HEK293T (cell line): ENCODE measurements around the gene NOTCH1.

ENCODE experiments used
- ARNT ChIP-seq: fragments of 450-650 bp; IDR thresholded peaks from 2 replicates; pipeline ENCODE4 v1.6.1; 2017; ENCODE audit warnings: mild to moderate bottlenecking
- BHLHE40 ChIP-seq: fragments of 450-650 bp; IDR thresholded peaks from 2 replicates; pipeline ENCODE4 v1.6.1; 2016; ENCODE audit warnings: mild to moderate bottlenecking, moderate library complexity, borderline replicate concordance
- CTBP1 ChIP-seq: fragments of 450-650 bp; IDR thresholded peaks from 2 replicates; pipeline ENCODE4 v1.6.1; 2016; ENCODE audit warnings: borderline replicate concordance
- ELF4 ChIP-seq: fragments of 450-650 bp; IDR thresholded peaks from 2 replicates; pipeline ENCODE4 v1.6.1; 2017; ENCODE audit warnings: antibody characterized with exemption
- FOXK2 ChIP-seq: fragments of 450-650 bp; IDR thresholded peaks from 2 replicates; pipeline ENCODE4 v1.6.1; 2016; ENCODE audit warnings: mild to moderate bottlenecking
- FOXM1 ChIP-seq: fragments of 450-650 bp; IDR thresholded peaks from 2 replicates; pipeline ENCODE4 v1.6.1; 2017; ENCODE audit warnings: mild to moderate bottlenecking, borderline replicate concordance
- HDGF ChIP-seq: fragments of 450-650 bp; IDR thresholded peaks from 2 replicates; pipeline ENCODE4 v1.6.1; 2017; ENCODE audit warnings: antibody characterized with exemption, borderline replicate concordance
- L3MBTL2 ChIP-seq: fragments of 450-650 bp; conservative IDR thresholded peaks from 2 replicates; pipeline ENCODE4 v1.6.1; 2016; ENCODE audit warnings: mild to moderate bottlenecking
- LEF1 ChIP-seq: fragments of 450-650 bp; IDR thresholded peaks from 2 replicates; pipeline ENCODE4 v1.6.1; 2017; ENCODE audit warnings: mild to moderate bottlenecking, borderline replicate concordance
- SP1 ChIP-seq: fragments of 450-650 bp; IDR thresholded peaks from 2 replicates; pipeline ENCODE4 v1.6.1; 2017
- SUZ12 ChIP-seq: fragments of 450-650 bp; IDR thresholded peaks from 2 replicates; pipeline ENCODE4 v1.6.1; 2016; ENCODE audit warnings: mild to moderate bottlenecking
- TARDBP ChIP-seq: fragments of 450-650 bp; IDR thresholded peaks from 2 replicates; pipeline ENCODE4 v1.6.1; 2016

GRCh38 chr9:136526625-136527066 is 19.2 kb downstream of the NOTCH1 start:
- TF ChIP-seq ARNT = no peak
- TF ChIP-seq CTBP1 = no peak
- no peak for TF ChIP-seq SP1
- TF ChIP-seq FOXK2 = no peak
- TF ChIP-seq BHLHE40 = no peak
- no peak for TF ChIP-seq HDGF
- no peak for TF ChIP-seq ELF4
- TF ChIP-seq LEF1 = no peak
- TF ChIP-seq SUZ12 = no peak
- TF ChIP-seq FOXM1 = no peak
- no peak; the same call in 1 of the 2 replicates for TF ChIP-seq L3MBTL2
- TF ChIP-seq TARDBP = no peak
